DND-41 (cell line): Measurements from ENCODE around the gene OR7C2.

Experiments
- CTCF ChIP-seq: IDR thresholded peaks from 2 replicates; pipeline ENCODE4 v1.5.1; 2012; ENCODE audit warnings: borderline replicate concordance, low read length, moderate library complexity, mild to moderate bottlenecking; ENCODE audit not compliant: poor library complexity, severe bottlenecking; ENCODE audit errors: extremely low read depth
- EZH2 ChIP-seq: IDR thresholded peaks from 3 replicates; pipeline ENCODE4 v1.6.1; 2012; ENCODE audit warnings: borderline replicate concordance, low read depth, mild to moderate bottlenecking, moderate library complexity, low read length, inconsistent platforms; ENCODE audit not compliant: severe bottlenecking

DNA sequence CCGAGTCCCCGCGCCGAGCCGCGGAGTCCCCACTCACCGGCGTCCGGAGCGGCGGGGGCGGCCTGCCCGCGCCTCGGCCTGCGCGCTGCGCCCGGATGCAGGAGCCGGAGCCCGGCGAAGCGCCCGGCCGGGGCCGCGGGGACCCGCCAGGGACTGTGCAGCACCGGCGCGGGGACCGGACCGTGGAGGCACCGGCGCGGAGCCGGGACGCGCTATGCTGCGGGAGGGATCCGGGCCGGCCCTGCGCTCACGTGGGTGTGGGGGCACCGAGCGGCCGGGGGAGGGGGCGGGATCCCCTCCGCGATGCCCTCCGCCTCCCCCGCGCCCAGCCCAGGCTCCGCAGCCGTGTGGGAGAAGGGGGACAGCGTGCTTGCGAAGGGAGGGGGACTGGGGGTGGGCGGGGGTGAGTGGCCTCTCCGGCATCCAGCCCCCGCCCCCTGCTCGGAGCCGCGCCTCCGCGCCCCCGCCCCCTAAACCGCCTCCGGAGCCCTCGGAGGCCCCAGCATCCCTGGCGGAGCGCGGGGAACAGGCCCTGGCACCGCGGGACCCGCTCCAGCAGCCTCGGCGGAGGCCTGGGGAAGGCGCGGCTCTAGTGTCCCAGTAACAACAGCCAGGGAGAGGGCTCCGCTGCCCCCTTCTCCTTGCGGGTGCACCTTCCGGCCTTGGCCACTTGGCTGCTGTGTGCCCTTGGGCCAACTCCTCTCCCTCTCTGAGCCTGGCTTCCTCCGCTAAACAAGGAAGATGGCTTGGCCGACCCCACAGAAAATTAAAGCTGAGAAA is 38.4 kb downstream of the OR7C2 start, which contains the start of gene SLC1A6:
- TF ChIP-seq CTCF: no peak
- TF ChIP-seq EZH2: no peak
